NCI-H187 treated with DMSO at 0.1 percent for 48 hours (cell line): ENCODE measurements around the gene CHRNA4.
"Not testable (repeated sequence)": the region's sequence is repeated elsewhere in the genome, so short reads cannot be mapped to it uniquely, and the experiment has no call there.

ENCODE experiments used
- DNase-seq: peaks from one replicate; lab custom pipeline; 2025; lab: John Stamatoyannopoulos, UW

The CHRNA4 gene

DNA sequence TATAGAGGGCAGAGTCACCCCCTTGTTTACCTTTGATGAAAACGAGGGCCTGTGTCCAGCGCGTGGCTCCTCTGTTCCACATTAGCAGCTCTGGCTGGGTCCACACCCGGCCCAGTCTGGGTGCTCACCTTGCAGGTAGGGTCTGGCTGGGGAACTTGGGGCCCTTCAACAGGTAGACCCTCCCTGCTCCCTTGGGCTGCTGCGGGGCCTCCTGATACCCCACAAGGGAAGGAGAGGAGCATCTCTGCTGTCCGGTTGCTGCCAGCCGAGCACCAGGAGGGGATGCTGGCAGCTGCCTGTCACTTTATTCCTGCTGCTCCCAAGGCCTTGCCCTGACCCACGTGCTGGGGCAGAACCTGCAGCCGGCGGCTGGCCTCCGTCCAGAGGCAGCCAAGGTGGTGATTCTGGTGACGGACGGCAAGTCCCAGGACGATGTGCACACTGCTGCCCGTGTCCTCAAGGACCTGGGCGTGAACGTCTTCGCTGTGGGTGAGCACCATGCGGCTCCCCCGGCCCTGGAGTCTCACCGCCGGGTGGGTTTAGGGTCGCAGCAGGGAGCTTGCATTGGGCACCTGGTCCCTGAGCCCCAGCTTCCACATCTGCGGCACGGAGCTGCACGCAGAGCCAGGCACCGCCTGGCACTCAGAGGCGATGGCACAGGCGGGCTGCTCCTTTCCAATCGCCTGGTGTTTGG is 52.8 kb downstream of the CHRNA4 start:
- no peak for DNase-seq

GRCh38 chr20:63307538-63308217 is 53.5 kb downstream of the CHRNA4 start:
- no peak for DNase-seq

DNA sequence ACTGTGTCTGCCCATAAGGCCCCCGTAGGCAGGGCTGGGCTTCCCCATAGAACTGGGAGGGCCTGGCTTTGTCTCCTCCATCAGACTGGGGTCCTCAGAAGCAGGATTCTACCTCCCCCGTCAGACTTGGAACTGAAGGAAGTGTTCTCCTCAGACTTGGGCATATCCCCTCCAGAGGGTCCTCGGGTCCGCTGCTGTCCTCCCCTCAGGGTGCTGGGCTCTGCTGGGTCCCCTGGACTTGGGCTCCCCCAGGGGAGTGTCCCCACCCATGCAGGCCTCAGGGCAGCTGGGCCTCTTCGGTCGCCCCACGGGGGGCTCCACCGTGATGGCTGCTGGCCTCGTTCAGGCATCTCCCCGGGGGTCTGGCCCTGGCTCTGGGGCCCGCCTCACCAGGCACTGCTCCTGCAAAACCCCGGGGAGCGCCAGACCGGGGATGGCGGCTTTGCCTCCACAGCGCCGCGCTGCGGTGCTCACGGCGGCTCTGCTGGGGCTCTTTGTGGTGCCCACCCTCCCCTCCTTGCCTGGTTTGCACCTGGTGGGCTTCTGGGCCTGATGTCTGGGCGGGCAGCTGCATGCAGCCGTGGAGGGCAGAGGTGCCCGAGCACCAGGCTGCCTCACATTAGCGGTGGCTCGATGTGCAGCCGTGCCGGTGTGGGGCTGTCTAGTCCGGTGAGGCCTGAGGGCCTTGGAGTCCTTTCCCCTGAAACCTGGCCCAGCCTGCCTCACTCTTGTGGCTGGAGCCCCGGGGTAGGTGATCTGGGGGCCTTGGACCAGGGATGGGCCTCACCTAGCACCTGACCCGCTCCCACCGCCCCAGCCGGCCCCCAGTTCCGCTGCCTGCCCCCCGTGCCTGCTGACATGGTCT is 54.2 kb downstream of the CHRNA4 start:
- DNase-seq = no peak

GRCh38 chr20:63305933-63306672 is 55.0 kb downstream of the CHRNA4 start:
- not testable (repeated sequence) for DNase-seq

DNA sequence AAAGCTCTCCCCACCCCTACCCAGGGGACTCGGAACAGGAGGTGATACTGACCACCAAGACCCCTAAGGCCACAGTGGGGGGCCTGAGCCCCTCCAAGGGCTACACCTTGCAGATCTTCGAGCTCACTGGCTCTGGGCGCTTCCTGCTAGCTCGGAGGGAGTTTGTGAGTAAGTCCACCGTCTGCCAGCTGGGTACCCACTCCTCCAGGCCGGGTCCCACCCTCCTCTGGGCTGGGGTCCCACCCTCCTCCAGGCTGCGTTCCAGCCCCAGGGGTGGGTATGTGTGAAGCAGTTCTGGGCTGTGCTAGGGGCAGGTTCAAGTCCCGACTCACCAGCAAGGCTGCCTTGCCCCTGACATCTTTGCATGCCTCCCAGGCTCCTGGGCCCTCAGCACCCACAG is 55.8 kb downstream of the CHRNA4 start:
- no peak for DNase-seq

DNA sequence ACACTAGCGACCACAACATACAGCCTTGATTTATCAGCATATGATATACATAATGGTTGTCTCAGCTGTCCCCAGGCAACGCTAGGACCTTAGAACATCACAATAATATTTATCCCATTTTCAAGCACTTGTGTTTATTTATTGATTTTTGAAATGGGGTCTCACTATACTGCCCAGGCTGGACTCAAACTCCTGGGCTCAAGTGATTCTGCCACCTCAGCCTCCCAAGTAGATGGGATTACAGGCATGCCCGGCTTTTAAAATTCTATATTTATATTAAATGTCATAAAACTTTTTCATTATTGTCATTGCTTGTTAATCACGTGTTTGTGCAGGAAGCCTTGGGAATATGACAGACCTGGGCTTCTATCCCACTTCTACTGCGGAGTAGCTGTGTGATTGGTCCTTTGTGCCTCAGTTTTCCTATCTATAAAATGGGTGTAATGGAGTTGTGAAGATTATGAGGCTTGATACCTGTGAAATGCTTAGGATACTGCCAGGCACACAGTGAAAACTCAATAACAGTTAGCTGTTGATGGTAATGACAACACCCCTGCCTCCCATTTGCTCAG is 58.0 kb downstream of the CHRNA4 start:
- no peak for DNase-seq

DNA sequence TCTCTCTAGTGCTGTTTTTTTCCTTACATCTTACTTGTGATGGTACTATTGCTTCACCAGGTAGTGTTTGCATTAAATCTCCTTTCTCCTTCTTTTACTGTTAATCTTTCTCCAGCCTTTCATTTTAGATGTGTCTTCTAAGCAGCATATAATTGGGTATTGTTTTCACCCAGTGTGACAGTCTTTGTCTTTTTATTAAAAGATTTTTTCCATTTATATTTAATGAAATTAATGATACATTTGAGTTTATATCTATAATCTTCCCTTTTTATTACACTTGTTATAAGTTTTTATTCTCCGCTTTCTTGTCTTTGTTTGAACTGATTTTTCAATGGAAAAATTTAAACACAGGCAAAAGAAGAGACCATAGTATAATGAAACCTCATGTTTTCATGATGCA is 59.5 kb downstream of the CHRNA4 start:
- DNase-seq = no peak

- no peak for DNase-seq
Observed at GRCh38 chr20:63298731-63299312, 62.3 kb downstream of the CHRNA4 start.

GRCh38 chr20:63297796-63298572 is 63.2 kb downstream of the CHRNA4 start:
- no peak for DNase-seq

DNA sequence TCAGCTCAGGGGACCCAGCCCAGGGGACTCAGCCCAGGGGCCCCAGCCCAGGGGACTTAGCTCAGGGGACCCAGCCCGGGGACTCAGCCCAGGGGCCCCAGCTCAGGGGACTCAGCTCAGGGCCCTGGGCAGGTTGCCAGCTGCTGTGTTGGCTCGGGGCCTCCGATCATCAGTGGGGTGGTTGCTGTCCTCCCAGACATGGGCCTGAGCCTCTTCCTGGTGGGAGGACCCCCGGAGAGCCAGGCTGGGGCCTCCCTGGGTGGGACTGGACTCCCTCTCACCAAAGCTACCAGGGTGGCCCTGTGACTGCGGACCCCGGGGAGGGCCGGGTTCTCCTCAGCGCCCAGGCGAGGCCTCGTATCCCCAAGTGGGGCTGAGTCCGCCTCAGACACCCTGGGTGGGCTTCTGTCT is 63.8 kb downstream of the CHRNA4 start:
- no peak for DNase-seq

- no peak for DNase-seq
Observed at GRCh38 chr20:63296531-63297299, 64.4 kb downstream of the CHRNA4 start.

GRCh38 chr20:63295846-63296245 is 65.3 kb downstream of the CHRNA4 start:
- no peak for DNase-seq

DNA sequence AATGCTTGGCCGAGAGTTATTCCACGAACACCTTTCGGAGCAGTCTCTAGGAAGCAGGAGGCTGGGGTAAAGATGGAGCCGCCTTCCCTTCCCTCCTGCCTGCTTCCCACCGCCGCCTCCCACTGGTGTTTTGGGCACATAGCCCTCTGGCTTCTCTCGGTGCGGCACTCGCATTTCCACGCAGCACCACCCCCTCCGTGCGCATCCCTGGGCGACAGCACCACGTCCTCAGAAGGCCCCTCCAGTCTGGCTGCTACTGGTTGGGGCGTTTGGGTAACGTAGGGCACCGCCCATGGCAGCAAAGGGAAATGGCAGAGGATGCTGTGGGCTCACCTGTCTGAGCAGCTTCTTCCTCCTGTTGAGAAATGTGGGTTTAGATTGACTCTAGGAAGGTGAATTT is 65.7 kb downstream of the CHRNA4 start:
- DNase-seq = no peak

GRCh38 chr20:63295018-63295417 is 66.1 kb downstream of the CHRNA4 start:
- DNase-seq = no peak

GRCh38 chr20:63294536-63294900 is 66.6 kb downstream of the CHRNA4 start:
- DNase-seq = no peak

GRCh38 chr20:63293871-63294535 is 67.1 kb downstream of the CHRNA4 start:
- DNase-seq = no peak

DNA sequence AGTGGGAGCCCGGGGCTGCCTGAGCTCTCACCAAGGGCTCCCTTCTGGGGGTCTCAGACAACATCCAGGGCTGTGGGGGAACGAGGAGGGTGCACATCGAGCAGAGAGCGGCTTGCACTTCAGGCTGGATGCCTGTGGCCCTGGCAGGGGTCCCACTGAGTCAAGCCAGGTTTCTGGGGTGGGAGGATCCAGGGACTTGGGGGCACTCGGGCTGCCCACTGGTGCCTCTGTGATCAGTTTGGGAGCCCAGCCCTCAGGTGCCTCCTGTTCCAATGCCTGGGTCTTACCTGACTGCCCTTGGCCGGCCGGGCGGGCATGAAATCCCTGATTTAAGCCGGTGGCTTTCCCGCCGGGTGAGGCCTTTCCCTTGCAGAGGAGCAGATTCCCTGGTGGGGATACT is 67.7 kb downstream of the CHRNA4 start:
- no peak for DNase-seq
